Panc1 (cell line): ENCODE measurements around the gene HLA-DQA2. TPM values are rescaled to one million over a fixed set of nuclear protein-coding genes. Genes with fewer than 3 reads are reported as not detected.
A peak's percentile ranks its signal among the peaks of the same experiment; 100 is the strongest.

Source experiments
- ATAC-seq: fragments of 200-7000 bp; cut with Tn5 transposase; 2 replicates; pipeline ENCODE4 v1.9.1; 2020; ENCODE audit warnings: mild to moderate bottlenecking, moderate library complexity
- BruUV-seq: library from RNA; stranded (reverse); fragments of 400-500 nt; replicated peaks from 2 replicates; lab custom pipeline; 2021; lab: Mats Ljungman, UMichigan
- CTCF ChIA-PET: fragments of 300-600 bp; sonication (Branson Sonifier 250); formaldehyde crosslinking; loops from one replicate; lab custom pipeline; 2022; ENCODE audit warnings: antibody characterized with exemption; lab: Charles Lee
- POLR2A ChIA-PET: fragments of 300-600 bp; sonication (Branson Sonifier 250); formaldehyde crosslinking; loops from one replicate; lab custom pipeline; 2022; ENCODE audit warnings: antibody characterized with exemption; lab: Charles Lee
- DNase-seq: peaks from one replicate; pipeline ENCODE4 v3.0.0-alpha.2; 2010; ENCODE audit warnings: low read depth, low spot score
- H3K27ac ChIP-seq: 2 replicates; pipeline ENCODE4 v1.5.1; 2011; ENCODE audit warnings: mild to moderate bottlenecking, low read length, inconsistent platforms
- H3K27me3 ChIP-seq: fragments of 200-500 bp; sonication (Bioruptor generic); 2 replicates; pipeline ENCODE4 v1.6.0; 2014; ENCODE audit warnings: low read length, inconsistent platforms; ENCODE audit not compliant: control insufficient read depth, insufficient read depth
- H3K36me3 ChIP-seq: fragments of 200-500 bp; sonication (Bioruptor generic); 2 replicates; pipeline ENCODE4 v1.5.1; 2014; ENCODE audit warnings: inconsistent platforms, mild to moderate bottlenecking, low read length, moderate library complexity; ENCODE audit not compliant: control insufficient read depth, insufficient read depth
- H3K4me1 ChIP-seq: 2 replicates; pipeline ENCODE4 v1.5.1; 2011; ENCODE audit warnings: inconsistent platforms, mild to moderate bottlenecking, low read length, moderate library complexity; ENCODE audit not compliant: control insufficient read depth, insufficient read depth
- H3K4me3 ChIP-seq, 2 experiments: 2 replicates each; pipeline ENCODE4 v1.5.1; 2011 to 2012; ENCODE audit warnings: low read depth in 2 of 2, low read length in 2 of 2, mild to moderate bottlenecking in 2 of 2, inconsistent platforms in 1 of 2, moderate library complexity in 1 of 2
- H3K9me3 ChIP-seq: fragments of 200-500 bp; sonication (Bioruptor generic); 2 replicates; pipeline ENCODE4 v1.5.1; 2014; ENCODE audit warnings: low read depth, mild to moderate bottlenecking, inconsistent platforms, low read length, moderate library complexity; ENCODE audit not compliant: control insufficient read depth, insufficient read depth
- CTCF ChIP-seq: fragments of 450-650 bp; IDR thresholded peaks from 2 replicates; pipeline ENCODE4 v1.5.1; 2017; ENCODE audit warnings: mild to moderate bottlenecking
- POLR2AphosphoS5 ChIP-seq: IDR thresholded peaks from 2 replicates; pipeline ENCODE4 v1.6.1; 2012; ENCODE audit warnings: mild to moderate bottlenecking, low read depth, low read length, moderate library complexity
- REST ChIP-seq, 2 experiments: IDR thresholded peaks; 2 replicates each; pipeline ENCODE4 v1.6.1; 2011 to 2012; ENCODE audit warnings: low read depth in 2 of 2, control low read depth in 1 of 2, low read length in 1 of 2, mild to moderate bottlenecking in 1 of 2, moderate library complexity in 1 of 2; ENCODE audit not compliant: insufficient read depth in 1 of 2
- SIN3A ChIP-seq: IDR thresholded peaks from 2 replicates; pipeline ENCODE4 v1.6.1; 2012; ENCODE audit warnings: low read depth, mild to moderate bottlenecking, low read length, moderate library complexity, borderline replicate concordance; ENCODE audit not compliant: insufficient read depth
- TCF7L2 ChIP-seq: IDR thresholded peaks from 2 replicates; pipeline ENCODE4 v1.6.1; 2011; ENCODE audit warnings: mild to moderate bottlenecking, low read depth, low read length, inconsistent platforms
- in situ Hi-C: cut with HindIII; loops from 2 replicates; pipeline ENCODE4 v1.10.0; 2016; ENCODE audit warnings: low sequenced_read_pairs, low pct_unique_long_range_greater_than_20kb
- intact Hi-C: fragments of 100-400 bp; cut with micrococcal nuclease; formaldehyde crosslinking; loops from one replicate; pipeline ENCODE4 v1.10.0; 2022; ENCODE audit not compliant: unreplicated experiment
- total RNA-seq: library from RNA; stranded (reverse); gene quantifications from one replicate; pipeline ENCODE4 v1.2.1, GENCODE V29; 2021; ENCODE audit not compliant: unreplicated experiment

The HLA-DQA2 gene
- total RNA-seq, 1 experiment from 2014 or later: not detected

- in situ Hi-C loops (no loop called here), intact Hi-C loops (no loop called here)
- TF ChIP-seq POLR2AphosphoS5 (no peak), SIN3A (no peak), CTCF (peak; percentile 15; the same call in 1 of the 2 replicates)
- ATAC-seq: no peak
- H3K27ac ChIP-seq: no peak overlapping the region
- peaks cover 10% of the 10 kb centered on the region for H3K27me3 ChIP-seq
- H3K36me3 ChIP-seq: no peaks in the 10 kb centered on the region
- H3K4me3 ChIP-seq: no peak overlapping the region
- BruUV-seq: no TSS peak
- POLR2A ChIA-PET: no interaction called here
- no peaks in the 10 kb centered on the region for H3K4me1 ChIP-seq
- H3K9me3 ChIP-seq: no peaks in the 10 kb centered on the region
- no peak for DNase-seq
- CTCF ChIA-PET: no interaction called here
These were observed 24.8 kb upstream of the HLA-DQA2 start for GRCh38 chr6:32716396-32716795.

- TF ChIP-seq SIN3A (no peak), REST (IDR thresholded peaks at IDR 0.05; ENCODE audit: insufficient read depth in 1 of 2, low read depth in 2 of 2, low read length in 1 of 2) (no peak), CTCF (no peak), POLR2AphosphoS5 (no peak), TCF7L2 (no peak)
- BruUV-seq: no TSS peak
- intact Hi-C loops: no loop called here
- POLR2A ChIA-PET: no interaction called here
- DNase-seq (no peak), ATAC-seq (no peak)
- Histone ChIP-seq H3K27me3 (peaks cover 7% of the 10 kb centered on the region), H3K4me3 (no peak overlapping the region), H3K9me3 (no peaks in the 10 kb centered on the region), H3K4me1 (no peaks in the 10 kb centered on the region), H3K36me3 (no peaks in the 10 kb centered on the region), H3K27ac (no peak overlapping the region)
- in situ Hi-C loops: no loop called here
- CTCF ChIA-PET: no interaction called here
These were observed 22.3 kb upstream of the HLA-DQA2 start for GRCh38 chr6:32718879-32719278.
